A549 (cell line): ENCODE results near the gene ZFYVE28. TPM values are rescaled to one million over a fixed set of nuclear protein-coding genes. Genes with fewer than 3 reads are reported as not detected.
A peak's percentile ranks its signal among the peaks of the same experiment; 100 is the strongest.

Source experiments
- ATAC-seq, 2 experiments: fragments of 200-7000 bp in 1 of 2; fragments of >200 bp in 1 of 2; cut with Nextera tagmentation in 1 of 2; cut with Tn5 transposase in 1 of 2; 3 replicates each; pipeline versions ENCODE4 v1.8.0 to v1.9.1; 2018 to 2020; ENCODE audit warnings: mild to moderate bottlenecking in 1 of 2, moderate library complexity in 1 of 2
- CTCF ChIA-PET: fragments of 300-600 bp; sonication (Branson Sonifier 250); formaldehyde crosslinking; extraction: SDS; loops from one replicate; lab custom pipeline; 2021; ENCODE audit warnings: antibody characterized with exemption, inconsistent platforms; lab: Yijun Ruan, JAX
- POLR2A ChIA-PET: fragments of 350-600 bp; formaldehyde crosslinking; extraction: SDS; loops from one replicate; lab custom pipeline; 2021; ENCODE audit warnings: antibody characterized with exemption, inconsistent platforms; lab: Yijun Ruan, JAX
- DNase-seq, 2 experiments: peaks; one replicate each; pipeline versions ENCODE4 v3.0.0 to v3.0.0-alpha.2; 2011 to 2016; ENCODE audit warnings: low read depth in 1 of 2, low spot score in 1 of 2
- FAIRE-seq: peaks from 2 replicates; lab custom pipeline; 2011; peaks lifted over from hg19 to GRCh38; lab: Jason Lieb, UNC
- H3K27ac ChIP-seq, 2 experiments: fragments of >200 bp; sonication (Bioruptor Twin); formaldehyde crosslinking; 3 replicates each; pipeline ENCODE4 v1.5.1; 2016 to 2017
- H3K4me1 ChIP-seq: fragments of >200 bp; sonication (Bioruptor Twin); formaldehyde crosslinking; 3 replicates; pipeline ENCODE4 v1.6.1; 2016
- H3K4me2 ChIP-seq: fragments of >200 bp; sonication (Bioruptor Twin); formaldehyde crosslinking; 3 replicates; pipeline ENCODE4 v1.6.1; 2016
- H3K4me3 ChIP-seq: fragments of >200 bp; sonication (Bioruptor Twin); formaldehyde crosslinking; 3 replicates; pipeline ENCODE4 v1.5.1; 2016
- H3K9me3 ChIP-seq: fragments of >200 bp; sonication (Bioruptor Twin); formaldehyde crosslinking; 3 replicates; pipeline ENCODE4 v1.6.1; 2016
- BCL3 ChIP-seq: fragments of >200 bp; sonication (Bioruptor Twin); formaldehyde crosslinking; IDR thresholded peaks from 3 replicates; pipeline ENCODE4 v1.6.1; 2016
- CHD2 ChIP-seq: fragments of 150-350 bp; IDR thresholded peaks from 2 replicates; pipeline ENCODE4 v1.6.1; 2014; ENCODE audit warnings: low read length; ENCODE audit not compliant: partially characterized antibody
- CTCF ChIP-seq: fragments of >200 bp; sonication (Bioruptor Twin); formaldehyde crosslinking; IDR thresholded peaks from 3 replicates; pipeline ENCODE4 v1.5.1; 2016
- E2F6 ChIP-seq: IDR thresholded peaks from 2 replicates; pipeline ENCODE4 v1.6.1; 2012; ENCODE audit warnings: low read depth, borderline replicate concordance
- ELK1 ChIP-seq: fragments of 150-350 bp; IDR thresholded peaks from 2 replicates; pipeline ENCODE4 v1.6.1; 2014; ENCODE audit warnings: low read depth, mild to moderate bottlenecking, low read length
- ESRRA ChIP-seq: fragments of 150-350 bp; IDR thresholded peaks from 2 replicates; pipeline ENCODE4 v1.6.1; 2014; ENCODE audit warnings: mild to moderate bottlenecking, low read length, borderline replicate concordance
- FOSB ChIP-seq: fragments of 250-450 bp; sonication (Bioruptor Pico); IDR thresholded peaks from 2 replicates; pipeline ENCODE4 v1.5.0; 2020; ENCODE audit warnings: mild to moderate bottlenecking, moderate library complexity
- FOXS1 ChIP-seq: fragments of 250-450 bp; sonication (Bioruptor Pico); IDR thresholded peaks from 2 replicates; pipeline ENCODE4 v1.5.0; 2020; ENCODE audit warnings: mild to moderate bottlenecking, moderate library complexity
- HDAC2 ChIP-seq: fragments of 200-600 bp; sonication (generic); IDR thresholded peaks from 2 replicates; pipeline ENCODE4 v1.6.1; 2016
- HES2 ChIP-seq: fragments of >200 bp; sonication (Bioruptor Twin); formaldehyde crosslinking; IDR thresholded peaks from 2 replicates; pipeline ENCODE4 v1.6.1; 2016
- HMGXB4 ChIP-seq: fragments of 250-450 bp; sonication (Bioruptor Pico); IDR thresholded peaks from 2 replicates; pipeline ENCODE4 v1.5.0; 2021; ENCODE audit warnings: mild to moderate bottlenecking, moderate library complexity, borderline replicate concordance
- JUN ChIP-seq, 2 experiments: fragments of >200 bp; sonication (Bioruptor Twin); formaldehyde crosslinking; IDR thresholded peaks; 2 replicates in 1 of 2; 3 replicates in 1 of 2; pipeline ENCODE4 v1.6.1; 2016 to 2017
- KDM1A ChIP-seq: fragments of 200-600 bp; sonication (generic); IDR thresholded peaks from 2 replicates; pipeline ENCODE4 v1.6.1; 2016; ENCODE audit warnings: low read depth, mild to moderate bottlenecking
- MAFK ChIP-seq: fragments of 450-650 bp; IDR thresholded peaks from 2 replicates; pipeline ENCODE4 v1.6.1; 2014; ENCODE audit not compliant: partially characterized antibody
- MAZ ChIP-seq: fragments of 150-350 bp; IDR thresholded peaks from 2 replicates; pipeline ENCODE4 v1.6.1; 2014; ENCODE audit warnings: antibody characterized with exemption, low read depth, low read length, borderline replicate concordance
- NFE2L2 ChIP-seq: fragments of 150-350 bp; conservative IDR thresholded peaks from 2 replicates; pipeline ENCODE4 v1.6.1; 2014; ENCODE audit warnings: low read length
- NPAS2 ChIP-seq: fragments of 250-450 bp; sonication (Bioruptor Pico); IDR thresholded peaks from 2 replicates; pipeline ENCODE4 v1.8.0; 2022; ENCODE audit warnings: mild to moderate bottlenecking, moderate library complexity, borderline replicate concordance
- NR3C1 ChIP-seq: fragments of >200 bp; sonication (Bioruptor Twin); formaldehyde crosslinking; IDR thresholded peaks from 3 replicates; pipeline ENCODE4 v1.6.1; 2017
- PBX3 ChIP-seq: IDR thresholded peaks from 2 replicates; pipeline ENCODE4 v1.6.1; 2012
- PHF8 ChIP-seq: fragments of 200-600 bp; sonication (generic); IDR thresholded peaks from 2 replicates; pipeline ENCODE4 v1.6.1; 2016; ENCODE audit warnings: low read depth, mild to moderate bottlenecking, antibody characterized with exemption, moderate library complexity, borderline replicate concordance
- POLR2A ChIP-seq: IDR thresholded peaks from 2 replicates; pipeline ENCODE4 v1.6.1; 2012; ENCODE audit warnings: mild to moderate bottlenecking, low read length
- POLR2AphosphoS2 ChIP-seq: conservative IDR thresholded peaks from 2 replicates; pipeline ENCODE4 v1.6.1; 2012; ENCODE audit warnings: low read length, improper control_type of control experiment, inconsistent platforms
- RNF2 ChIP-seq: fragments of 200-600 bp; sonication (generic); IDR thresholded peaks from 2 replicates; pipeline ENCODE4 v1.6.1; 2016; ENCODE audit warnings: low read depth, mild to moderate bottlenecking, antibody characterized with exemption, moderate library complexity, borderline replicate concordance
- SMC3 ChIP-seq: fragments of >200 bp; sonication (Bioruptor Twin); formaldehyde crosslinking; IDR thresholded peaks from 3 replicates; pipeline ENCODE4 v1.6.1; 2018; ENCODE audit warnings: inconsistent platforms
- USF2 ChIP-seq: fragments of 450-650 bp; IDR thresholded peaks from 2 replicates; pipeline ENCODE4 v1.6.1; 2014; ENCODE audit warnings: antibody characterized with exemption
- ZNF302 ChIP-seq: fragments of 250-450 bp; sonication (Bioruptor Pico); IDR thresholded peaks from 2 replicates; pipeline ENCODE4 v1.9.0; 2021; ENCODE audit warnings: inconsistent platforms, mild to moderate bottlenecking, moderate library complexity
- WGBS: methylation state at CpG from one replicate; pipeline ENCODE4 v1.1.6; 2017; ENCODE audit errors: missing lambda C conversion rate; 5-methylcytosine and 5-hydroxymethylcytosine counted together
- polyA plus RNA-seq, 4 experiments: library from polyadenylated mRNA; depleted of rRNA in 3 of 4; stranded (reverse); fragments of >200 nt; fragmentation: RNase III in 1 of 4; extraction: RNeasy Plus Mini Kit Qiagen cat#74134 plus additional on column Dnase treatment in 1 of 4; gene quantifications; 2 replicates in 3 of 4; 3 replicates in 1 of 4; pipeline ENCODE4 v1.2.3, GENCODE V29; 2011 to 2017

ZFYVE28 gene
- polyA plus RNA-seq, 2 of the 4 experiments (the other 2 are of a cell fraction) = 2.1 to 2.3 TPM

GRCh38 chr4:2415213-2415612, 3.2 kb downstream of the ZFYVE28 start:
- ChIA-PET CTCF (interaction anchor here (1.2 to 5.2 kb wide), 4 partner anchors 9 to 49 kb away, joined by 3 to 34 read pairs (median 5); no protein-coding TSS in a partner anchor), POLR2A (interaction anchor here (0.6 to 1.2 kb wide), 3 partner anchors 54 to 153 kb away, joined by 3 to 5 read pairs (median 4); partner anchors contain the start of genes MXD4 and RNF4)
- no peak overlapping the region for H3K4me3 ChIP-seq
- H3K9me3 ChIP-seq = no peaks in the 10 kb centered on the region
- no peak overlapping the region for H3K27ac ChIP-seq
- ATAC-seq (no peak), FAIRE-seq (no peak), DNase-seq (no peak)
- peaks cover 29% of the 10 kb centered on the region for H3K4me1 ChIP-seq
- no peak overlapping the region for H3K4me2 ChIP-seq
- TF ChIP-seq NPAS2 (CRISPR knock-in tag) (no peak), MAZ (no peak), CHD2 (no peak), PBX3 (no peak), MAFK (no peak), ZNF302 (CRISPR knock-in tag) (no peak), USF2 (no peak), NR3C1 (no peak), KDM1A (no peak), NFE2L2 (no peak), POLR2AphosphoS2 (no peak), PHF8 (no peak), SMC3 (no peak), HMGXB4 (CRISPR knock-in tag) (no peak), ELK1 (no peak)
- WGBS = 86% methylated on average over 3 of the region's 3 CpGs

- no peaks in the 10 kb centered on the region for H3K9me3 ChIP-seq
- peaks cover 24% of the 10 kb centered on the region for H3K4me1 ChIP-seq
- TF ChIP-seq HES2 (no peak), ESRRA (no peak), FOXS1 (CRISPR knock-in tag) (no peak), FOSB (no peak), RNF2 (no peak), ZNF302 (CRISPR knock-in tag) (no peak), CTCF (no peak), JUN (IDR thresholded peaks at IDR 0.05) (no peak), E2F6 (no peak), BCL3 (no peak), HDAC2 (no peak), POLR2A (no peak)
- FAIRE-seq = no peak
- 58% methylated on average over 12 of the region's 14 CpGs for WGBS
- no peak for ATAC-seq
- DNase-seq = no peak
- ChIA-PET CTCF (interaction anchor here (1.0 to 5.2 kb wide), 14 partner anchors 8 to 121 kb away, joined by 3 to 34 read pairs (median 5); no protein-coding TSS in a partner anchor), POLR2A (interaction anchor here (0.8 to 2.1 kb wide), 5 partner anchors 11 to 187 kb away, joined by 3 to 10 read pairs (median 3); partner anchors contain the start of gene MXD4)
- H3K4me3 ChIP-seq = no peak overlapping the region
- peak overlapping the region; percentile 87 to 91 for H3K27ac ChIP-seq
- peak overlapping the region; percentile 90 for H3K4me2 ChIP-seq
These were observed 4.4 kb downstream of the ZFYVE28 start for GRCh38 chr4:2413821-2414610.
